NCI-H2227 treated with DMSO at 0.1 percent for 48 hours (cell line): ENCODE data around the gene MICU2.
"Not testable (repeated sequence)": the region's sequence is repeated elsewhere in the genome, so short reads cannot be mapped to it uniquely, and the experiment has no call there.

Source experiments
- DNase-seq: peaks from one replicate; lab custom pipeline; 2025; lab: John Stamatoyannopoulos, UW

MICU2 gene

DNA sequence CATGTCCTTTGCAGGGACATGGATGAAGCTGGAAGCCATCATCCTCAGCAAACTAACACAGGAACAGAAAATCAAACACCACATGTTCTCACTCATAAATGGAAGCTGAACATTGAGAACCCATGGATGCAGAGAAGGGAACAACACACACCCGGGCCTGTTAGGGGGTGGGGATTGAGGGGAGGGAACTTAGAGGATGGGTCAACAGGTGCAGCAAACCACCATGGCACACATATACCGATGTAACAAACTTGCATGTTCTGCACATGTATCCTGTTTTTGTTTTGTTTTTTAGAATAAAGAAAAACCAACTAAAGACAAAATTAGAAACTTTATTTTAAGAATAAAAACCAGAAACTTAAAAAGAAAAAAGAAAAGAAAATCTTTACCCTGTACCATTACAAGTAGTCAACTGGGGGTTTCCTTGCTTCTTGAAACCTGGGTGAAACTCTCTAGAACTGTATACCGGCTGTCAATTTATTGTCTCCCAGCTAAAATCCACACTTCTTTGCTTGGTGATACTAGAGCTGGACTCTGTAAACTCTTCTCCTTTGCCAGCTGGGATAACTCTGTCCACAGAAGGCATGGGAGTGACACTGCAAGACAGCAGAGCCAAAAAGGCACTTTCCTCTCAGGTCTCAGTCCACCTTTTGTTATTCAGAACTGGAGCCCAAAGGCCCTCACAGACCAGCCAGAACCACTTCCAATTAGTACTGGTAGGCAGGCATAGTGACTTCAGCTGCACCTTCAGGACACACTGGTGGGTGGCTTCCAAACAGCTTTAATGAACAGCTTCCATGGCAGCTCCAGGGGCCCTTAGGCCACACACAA is 9.0 kb downstream of the MICU2 start:
- DNase-seq, result no peak

GRCh38 chr13:21590665-21591456 is 13.1 kb downstream of the MICU2 start:
- not testable (repeated sequence) for DNase-seq

DNA sequence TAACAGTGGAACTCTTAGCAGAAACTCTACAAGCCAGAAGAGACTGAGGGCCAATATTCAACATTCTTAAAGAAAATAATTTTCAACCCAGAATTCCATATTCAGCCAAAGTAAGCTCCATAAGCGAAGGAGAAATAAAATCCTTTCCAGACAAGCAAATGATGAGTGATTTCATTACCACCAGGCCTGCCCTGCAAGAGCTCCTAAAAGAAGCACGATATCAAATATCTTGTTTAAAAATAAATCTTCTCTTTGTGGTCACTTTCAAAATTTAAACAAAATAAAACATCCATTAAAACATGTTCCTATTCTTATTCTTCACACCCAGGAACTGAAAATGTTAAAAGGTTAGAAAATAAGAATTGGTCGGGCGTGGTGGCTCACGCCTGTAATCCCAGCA is 13.7 kb downstream of the MICU2 start:
- DNase-seq, result no peak

DNA sequence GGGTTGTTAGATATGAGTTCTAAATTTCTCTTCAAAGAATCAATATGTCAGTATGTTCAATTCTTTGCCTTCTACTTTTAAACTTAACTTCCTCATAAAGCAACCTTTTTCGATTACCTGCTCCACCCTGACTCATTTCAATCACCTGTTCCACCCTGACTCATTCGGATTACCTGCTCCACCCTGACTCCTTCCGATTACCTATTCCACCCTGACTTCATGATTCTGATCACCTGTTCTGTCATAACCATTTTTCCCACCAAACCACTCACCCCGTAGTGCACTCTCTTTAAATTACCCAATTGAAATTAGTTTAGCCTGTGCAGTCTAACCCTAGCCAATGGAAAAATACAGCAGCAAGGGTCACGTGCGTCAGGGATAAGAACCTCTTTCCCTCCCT is 14.5 kb downstream of the MICU2 start:
- not testable (repeated sequence) for DNase-seq

DNA sequence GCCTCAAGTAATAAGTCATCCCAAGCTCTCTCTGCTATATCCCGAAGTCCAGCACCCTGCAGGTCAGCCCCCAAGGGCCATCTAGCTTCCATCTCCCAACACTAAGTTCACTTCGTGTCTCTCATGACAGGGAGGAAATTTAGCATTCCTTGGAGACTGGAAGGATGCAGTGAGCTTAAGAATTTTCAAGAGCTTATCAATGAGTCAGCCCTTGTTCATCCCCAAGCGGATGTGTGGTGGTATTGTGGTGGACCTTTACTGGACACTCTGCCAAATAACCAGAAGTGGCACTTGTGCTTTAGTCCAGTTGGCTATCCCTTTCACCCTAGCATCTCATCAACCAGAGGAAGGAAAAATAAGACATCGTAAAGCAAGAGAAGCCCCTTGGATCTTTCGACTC is 15.6 kb downstream of the MICU2 start:
- not testable (repeated sequence) for DNase-seq

- no peak for DNase-seq
Measured at GRCh38 chr13:21584973-21585592, 18.9 kb downstream of the MICU2 start.

DNA sequence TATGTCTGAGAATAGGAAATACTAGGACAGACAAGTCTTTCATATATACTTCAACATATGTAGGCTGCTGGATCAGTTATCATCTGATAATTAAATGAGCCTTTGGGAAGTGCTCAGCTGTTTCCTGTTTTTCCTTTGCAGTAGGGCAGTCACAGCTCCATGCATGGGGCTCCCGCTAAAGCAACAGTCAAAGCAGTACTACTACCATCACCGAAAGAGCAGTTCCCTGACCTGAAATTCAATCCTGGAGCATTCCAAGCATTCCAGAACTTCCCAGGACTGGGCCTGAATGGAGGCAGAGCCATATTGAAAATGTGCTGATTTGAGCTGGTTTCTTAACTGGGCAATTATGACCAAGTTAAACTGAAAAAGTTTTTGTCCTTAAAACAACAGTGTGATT is 20.5 kb downstream of the MICU2 start:
- DNase-seq, result no peak

GRCh38 chr13:21580736-21581135 is 23.2 kb downstream of the MICU2 start:
- DNase-seq, result no peak

DNA sequence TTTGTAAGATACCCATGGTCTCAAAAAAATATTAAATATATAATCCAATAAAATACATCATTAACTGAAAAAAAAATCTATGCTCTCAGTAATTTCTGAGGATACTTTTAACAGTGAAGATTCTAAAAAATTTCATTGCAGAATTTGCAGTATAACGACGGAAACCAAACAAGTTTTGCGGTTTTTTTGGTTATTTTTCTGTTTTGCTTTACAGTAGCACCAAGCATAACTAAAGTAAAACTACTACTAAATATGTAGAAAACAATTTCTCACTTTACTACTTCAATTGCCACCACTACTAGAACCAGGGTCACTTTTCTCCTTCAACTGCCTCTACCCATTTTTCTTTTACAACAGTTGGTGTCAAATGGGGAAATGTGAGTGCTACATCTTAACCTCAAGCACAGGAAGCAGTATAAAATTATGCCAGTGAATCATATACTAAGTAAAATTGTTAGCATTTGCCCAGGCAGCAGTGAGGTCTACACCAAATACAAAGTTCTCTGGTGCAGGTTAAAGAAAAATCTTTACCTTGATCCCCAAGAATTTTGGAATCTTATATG is 24.1 kb downstream of the MICU2 start:
- DNase-seq, result no peak

- no peak for DNase-seq
Measured at GRCh38 chr13:21578748-21579147, 25.2 kb downstream of the MICU2 start.

DNA sequence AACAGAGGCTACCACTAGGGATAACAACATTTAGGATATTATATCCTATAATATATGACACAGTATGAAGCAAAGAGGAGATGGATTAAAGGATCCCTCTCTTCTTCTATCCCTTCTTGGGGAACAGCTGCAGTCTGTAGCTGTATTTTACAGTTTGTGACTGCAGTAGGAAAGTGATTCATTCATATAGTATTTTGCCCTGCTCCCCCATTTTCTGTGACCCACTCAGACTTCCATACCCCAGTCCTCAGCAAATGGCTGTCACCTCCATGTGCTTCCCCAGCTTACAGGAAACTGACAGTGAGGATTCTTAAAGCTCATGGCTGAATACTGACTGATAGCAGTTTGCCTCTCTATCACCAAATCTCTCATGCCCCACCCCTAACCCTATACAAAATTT is 27.5 kb downstream of the MICU2 start:
- DNase-seq, result no peak

GRCh38 chr13:21573920-21574712 is 29.9 kb downstream of the MICU2 start:
- no peak for DNase-seq

- DNase-seq, result no peak
Measured at GRCh38 chr13:21569686-21570085, 34.3 kb downstream of the MICU2 start.

- DNase-seq, result no peak
Measured at GRCh38 chr13:21568854-21569253, 35.1 kb downstream of the MICU2 start.

- DNase-seq, result no peak
Measured at GRCh38 chr13:21567714-21568113, 36.3 kb downstream of the MICU2 start.

DNA sequence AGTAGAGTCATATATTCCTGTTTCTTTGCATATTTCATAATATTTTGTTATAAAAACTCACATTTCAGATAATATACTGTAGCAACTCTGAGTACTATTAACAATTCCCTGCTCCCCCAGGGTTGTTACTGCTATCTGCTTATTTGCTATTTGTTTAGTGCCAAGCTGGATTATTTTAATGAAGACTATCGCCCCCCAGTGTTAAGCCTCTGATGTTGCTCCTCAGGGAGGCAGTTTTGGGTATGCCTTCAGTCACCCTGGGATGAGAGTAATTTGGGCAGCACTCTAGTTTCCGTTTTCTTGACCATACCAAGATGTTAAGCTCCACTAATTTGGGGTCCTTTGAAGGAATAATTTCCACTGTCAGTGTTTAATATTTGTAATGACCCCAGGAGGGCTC is 46.0 kb downstream of the MICU2 start:
- no peak for DNase-seq

DNA sequence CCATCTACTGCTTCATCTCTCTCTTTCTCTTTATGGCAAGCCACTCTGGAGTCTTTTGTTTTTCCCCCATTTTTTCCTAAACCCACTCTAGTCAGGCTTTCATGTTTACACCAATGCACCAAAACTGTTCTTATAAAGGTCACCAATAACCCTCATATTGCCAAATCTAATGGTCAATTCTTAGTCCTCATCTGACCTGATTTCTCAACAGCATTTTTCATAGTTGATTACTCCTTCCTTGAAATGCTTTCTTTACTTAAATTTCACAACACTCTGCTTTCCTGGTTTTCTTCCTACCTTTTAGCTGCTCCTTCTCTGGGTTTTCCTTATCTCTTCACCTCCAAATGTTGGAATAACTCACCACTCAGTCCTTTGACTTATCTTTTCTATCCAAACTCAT is 47.9 kb downstream of the MICU2 start:
- no peak for DNase-seq

GRCh38 chr13:21553261-21553660 is 50.7 kb downstream of the MICU2 start:
- not testable (repeated sequence) for DNase-seq

DNA sequence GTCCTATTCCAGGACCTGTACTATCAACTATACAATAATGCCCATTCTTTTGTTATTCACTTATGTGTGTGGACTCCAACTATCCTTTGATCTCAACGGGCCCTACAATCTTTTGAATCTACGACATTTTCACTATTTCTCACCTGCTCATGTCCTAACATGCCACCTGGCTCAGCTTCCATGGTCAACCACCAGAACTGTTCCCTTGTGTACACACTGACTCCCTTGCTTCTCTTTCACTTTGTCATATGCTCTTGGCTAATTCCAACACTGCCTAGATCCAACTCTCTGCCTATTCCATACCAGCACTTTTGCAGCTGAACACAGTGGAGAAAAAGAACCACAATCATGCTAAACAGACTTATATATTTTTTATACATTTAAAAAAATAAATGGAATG is 53.1 kb downstream of the MICU2 start:
- DNase-seq, result no peak

GRCh38 chr13:21549633-21550032 is 54.3 kb downstream of the MICU2 start:
- DNase-seq, result no peak

DNA sequence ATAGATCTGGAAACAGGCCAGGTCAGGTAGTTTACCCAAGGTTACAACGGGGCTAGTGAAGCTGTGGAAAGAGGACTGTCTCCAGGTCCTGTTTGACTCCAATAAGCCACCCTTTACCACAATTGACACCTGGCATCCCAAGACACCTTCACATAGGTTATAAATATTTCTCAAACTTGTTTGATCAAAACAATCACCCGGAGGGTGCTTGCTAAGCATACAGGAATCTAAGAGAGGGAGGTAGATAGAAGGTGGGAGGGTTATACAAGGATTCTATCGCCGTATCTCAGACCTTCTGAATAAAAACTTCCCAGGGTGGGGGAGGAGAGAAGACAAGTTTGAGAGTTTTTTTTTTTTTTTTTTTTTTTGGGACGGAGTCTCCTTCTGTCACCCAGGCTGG is 55.4 kb downstream of the MICU2 start:
- no peak for DNase-seq

GRCh38 chr13:21546372-21546771 is 57.6 kb downstream of the MICU2 start:
- no peak for DNase-seq
